ENCODE measurements around the gene BDH1.
A peak's percentile ranks its signal among the peaks of the same experiment; 100 is the strongest.
"Not testable (repeated sequence)": the region's sequence is repeated elsewhere in the genome, so short reads cannot be mapped to it uniquely, and the experiment has no call there.

Gene BDH1

GRCh38 chr3:197578376-197578775 is 22.6 kb upstream of the BDH1 start:
- FAIRE-seq (no peak), DNase-seq (ENCODE audit: low spot score) (no peak)

- FAIRE-seq (no peak), DNase-seq (ENCODE audit: low spot score) (no peak)
Measured at GRCh38 chr3:197577366-197578074, 21.8 kb upstream of the BDH1 start.

GRCh38 chr3:197576838-197577237 is 21.1 kb upstream of the BDH1 start:
- DNase-seq (ENCODE audit: low spot score) = no peak
- no peak for FAIRE-seq

- no peak for DNase-seq (ENCODE audit: low spot score)
- no peak for FAIRE-seq
Measured at GRCh38 chr3:197575362-197575761, 19.6 kb upstream of the BDH1 start.

DNA sequence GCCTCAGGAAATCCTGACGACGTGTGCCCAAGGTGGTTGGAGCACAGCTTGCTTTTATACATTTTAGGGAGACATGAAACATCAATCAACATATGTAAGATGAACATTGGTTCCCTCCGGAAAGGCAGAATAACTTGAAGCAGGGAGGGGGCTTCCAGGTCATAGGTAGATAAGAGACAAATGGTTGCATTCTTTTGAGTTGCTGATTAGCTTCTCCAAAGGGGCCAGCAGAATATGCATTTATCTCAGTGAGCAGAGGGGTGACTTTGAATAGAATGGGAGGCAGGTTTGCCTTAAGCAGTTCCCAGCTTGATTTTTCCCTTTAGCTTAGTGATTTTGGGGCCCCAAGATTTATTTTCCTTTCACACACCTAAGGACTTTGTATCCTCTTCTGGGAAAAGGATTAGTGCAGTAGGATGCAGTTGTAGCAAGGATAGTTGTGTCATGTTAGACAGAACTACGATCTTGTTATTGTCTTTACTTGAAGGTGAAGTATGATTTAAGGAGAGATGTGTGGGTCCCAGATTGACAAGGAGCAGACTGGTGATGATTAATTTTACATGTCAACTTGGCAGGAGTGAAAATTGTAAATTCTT is 18.7 kb upstream of the BDH1 start:
- DNase-seq (ENCODE audit: low spot score); FAIRE-seq: not testable (repeated sequence)

DNA sequence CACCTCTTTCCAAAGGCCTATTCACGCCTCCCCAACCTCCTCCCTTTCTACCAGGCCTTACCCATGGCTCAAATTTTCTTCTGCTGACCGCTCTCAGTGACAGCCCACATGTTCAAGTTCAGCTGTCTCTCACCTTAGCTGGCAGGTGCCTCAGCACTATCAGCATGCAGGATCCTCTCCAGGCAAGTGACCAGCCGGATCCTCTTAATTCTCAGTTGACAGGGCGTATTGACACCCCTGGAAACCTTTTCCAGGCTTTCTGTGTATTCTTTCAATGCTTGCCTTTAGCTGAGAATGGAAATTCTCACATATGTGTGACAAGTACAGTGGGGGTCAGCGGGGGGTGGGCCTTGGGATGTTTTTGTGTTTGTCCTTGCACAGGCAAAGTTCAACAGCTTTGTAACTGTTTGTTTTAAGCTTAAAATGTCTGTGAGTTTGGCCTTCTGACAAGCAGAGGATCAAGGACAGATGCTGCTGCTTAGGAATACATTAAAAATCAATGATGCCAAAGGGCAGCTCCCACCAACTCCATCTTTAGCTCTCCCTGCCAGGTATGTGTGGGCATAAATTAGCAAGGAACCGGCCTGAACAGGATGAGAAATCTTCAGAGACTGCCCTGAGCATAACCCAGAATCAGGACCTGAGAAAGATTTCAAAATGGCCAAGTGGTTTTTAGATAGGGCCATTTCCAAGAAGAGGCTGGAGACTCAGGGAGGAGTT is 17.4 kb upstream of the BDH1 start:
- FAIRE-seq (no peak), DNase-seq (ENCODE audit: low spot score) (no peak)

DNA sequence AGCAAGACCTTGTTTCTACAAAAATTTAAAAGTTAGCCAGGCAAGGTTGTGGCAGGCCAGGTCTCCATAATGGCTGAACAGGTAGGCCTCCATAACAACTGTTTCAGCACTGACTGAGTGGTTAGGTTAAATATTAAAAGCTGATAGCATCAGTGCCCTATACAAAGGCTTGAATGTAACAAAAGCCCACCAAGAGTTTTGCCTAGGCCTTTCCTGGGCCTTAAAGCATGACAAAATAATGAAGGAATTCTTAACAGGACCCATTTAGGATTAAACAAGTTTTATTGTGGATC is 16.1 kb upstream of the BDH1 start:
- DNase-seq (ENCODE audit: low spot score); FAIRE-seq: not testable (repeated sequence)

DNA sequence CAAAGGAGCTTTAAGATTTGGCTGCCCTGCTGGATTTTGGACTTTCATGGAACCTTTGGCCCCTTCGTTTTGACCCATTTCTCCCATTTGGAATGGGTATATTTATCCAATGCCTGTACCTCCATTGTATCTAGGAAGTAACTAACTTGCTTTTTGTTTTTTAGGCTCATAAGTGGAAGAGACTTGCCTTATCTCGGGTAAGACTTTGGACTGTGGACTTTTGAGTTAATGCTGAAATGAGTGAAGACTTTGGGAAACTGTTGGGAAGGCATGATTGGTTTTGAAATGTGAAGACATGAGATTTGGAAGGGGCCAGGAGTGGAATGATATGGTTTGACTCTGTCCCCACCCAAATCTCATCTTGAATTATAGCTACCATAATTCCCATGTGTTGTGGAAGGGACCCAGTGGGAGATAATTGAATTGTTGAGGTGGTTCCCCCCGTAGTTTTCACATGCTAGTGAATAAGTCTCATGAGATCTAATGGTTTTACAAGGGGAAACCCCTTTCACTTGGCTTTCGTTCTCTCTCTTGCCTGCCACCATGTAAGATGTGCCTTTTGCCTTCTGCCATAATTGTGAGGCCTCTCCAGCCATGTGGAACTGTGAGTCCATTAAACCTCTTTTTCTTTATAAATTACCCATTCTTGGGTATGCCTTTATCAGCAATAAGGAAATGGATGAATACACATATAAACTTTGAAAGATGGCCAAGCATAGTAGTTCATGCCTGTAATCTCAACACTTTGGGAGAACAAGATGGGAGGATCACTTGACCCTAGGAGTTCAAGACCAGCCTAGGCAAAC is 15.5 kb upstream of the BDH1 start:
- not testable (repeated sequence) for DNase-seq (ENCODE audit: low spot score); FAIRE-seq

GRCh38 chr3:197569433-197569832 is 13.7 kb upstream of the BDH1 start:
- not testable (repeated sequence) for FAIRE-seq; DNase-seq (ENCODE audit: low spot score)

DNA sequence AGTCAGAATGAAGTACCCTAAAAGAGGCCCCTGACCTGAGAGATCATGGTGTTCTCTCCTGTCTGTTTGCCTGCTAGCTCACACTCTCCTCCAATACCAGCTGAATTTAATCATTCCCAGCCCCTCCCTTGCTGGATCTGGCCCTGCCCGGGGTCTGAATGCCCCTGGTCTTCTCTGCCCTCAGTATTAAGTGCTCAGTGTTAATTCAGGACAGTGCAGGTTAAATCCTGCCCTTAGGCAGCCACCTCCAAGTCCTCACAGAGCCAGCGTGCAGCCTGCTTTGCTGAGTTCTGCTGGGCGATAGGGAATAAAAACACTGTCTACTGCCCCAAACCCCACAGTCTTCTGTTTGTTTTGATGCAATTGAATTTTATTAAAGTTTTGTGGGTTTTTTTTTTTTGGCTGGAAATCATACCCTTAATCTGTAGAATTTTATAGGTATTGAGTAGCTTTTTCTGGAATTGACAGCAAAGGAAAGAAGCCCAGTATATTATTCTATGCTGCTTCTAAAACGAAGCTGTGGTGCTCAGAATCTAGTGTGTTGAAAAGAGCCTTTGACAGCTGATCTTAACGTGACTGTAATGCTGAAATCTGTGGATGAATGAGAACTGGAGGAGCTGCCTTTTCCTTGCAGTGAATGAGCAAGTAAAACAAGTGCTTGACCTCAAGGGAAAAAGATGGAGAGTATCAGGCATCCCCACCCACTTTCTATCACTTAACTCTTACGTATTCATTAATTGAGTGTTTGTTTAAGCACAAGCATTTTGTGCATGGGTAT is 12.3 kb upstream of the BDH1 start:
- DNase-seq (ENCODE audit: low spot score) = no peak
- FAIRE-seq = no peak

DNA sequence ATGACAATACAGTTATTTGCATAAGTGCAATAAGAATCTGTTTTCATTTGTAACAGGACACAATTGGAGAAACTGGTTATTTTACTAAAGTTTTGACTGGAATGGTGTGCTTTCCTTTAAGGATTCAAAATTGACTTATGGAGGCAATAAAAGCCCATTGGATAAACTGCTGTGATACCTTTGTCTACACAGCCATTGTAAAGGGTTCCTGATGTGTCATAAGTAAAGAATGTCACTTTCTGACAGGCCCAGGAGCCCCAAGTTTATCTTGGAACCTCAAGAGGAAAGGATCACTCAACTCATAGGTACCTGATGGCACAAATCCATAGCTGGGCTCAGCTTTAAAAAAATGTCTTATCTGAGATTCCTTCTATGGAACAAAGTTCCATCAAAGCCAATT is 10.4 kb upstream of the BDH1 start:
- DNase-seq (ENCODE audit: low spot score); FAIRE-seq: not testable (repeated sequence)

DNA sequence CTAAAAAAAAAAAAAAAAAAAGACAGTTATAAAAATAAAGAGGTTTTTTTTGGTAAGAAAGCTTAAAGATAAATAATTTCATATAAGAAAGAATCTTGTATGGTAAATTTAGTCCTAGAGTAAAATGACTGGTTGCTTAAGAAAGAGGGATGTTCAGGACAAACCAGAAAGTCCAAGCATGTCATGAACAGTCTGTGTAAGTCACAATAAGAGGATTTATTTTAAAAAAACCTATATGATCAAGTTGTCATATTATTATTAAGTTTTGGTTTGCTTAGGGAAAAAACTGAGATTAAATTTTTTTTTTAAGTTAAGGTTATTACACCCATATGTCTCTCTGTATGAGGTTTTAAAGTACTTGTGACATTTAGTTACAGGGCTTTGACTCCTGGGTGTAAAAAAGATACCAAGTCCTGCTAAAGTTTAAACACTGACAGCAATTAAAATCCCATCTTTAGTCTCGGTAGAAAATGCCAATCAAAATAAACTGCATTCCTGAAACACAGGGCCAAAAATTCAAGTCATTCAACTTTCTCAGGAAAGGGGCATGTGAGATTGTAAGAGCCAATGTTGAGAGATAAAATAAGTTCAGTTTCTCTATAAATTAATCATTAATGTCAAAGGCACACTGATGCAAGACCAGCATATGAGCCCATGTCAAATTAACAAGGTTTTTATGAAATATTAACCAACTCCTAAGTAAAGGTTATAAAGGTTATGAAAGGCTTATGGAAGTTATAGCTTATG is 8.5 kb upstream of the BDH1 start:
- DNase-seq (ENCODE audit: low spot score) (no peak), FAIRE-seq (peak; percentile 12)

DNA sequence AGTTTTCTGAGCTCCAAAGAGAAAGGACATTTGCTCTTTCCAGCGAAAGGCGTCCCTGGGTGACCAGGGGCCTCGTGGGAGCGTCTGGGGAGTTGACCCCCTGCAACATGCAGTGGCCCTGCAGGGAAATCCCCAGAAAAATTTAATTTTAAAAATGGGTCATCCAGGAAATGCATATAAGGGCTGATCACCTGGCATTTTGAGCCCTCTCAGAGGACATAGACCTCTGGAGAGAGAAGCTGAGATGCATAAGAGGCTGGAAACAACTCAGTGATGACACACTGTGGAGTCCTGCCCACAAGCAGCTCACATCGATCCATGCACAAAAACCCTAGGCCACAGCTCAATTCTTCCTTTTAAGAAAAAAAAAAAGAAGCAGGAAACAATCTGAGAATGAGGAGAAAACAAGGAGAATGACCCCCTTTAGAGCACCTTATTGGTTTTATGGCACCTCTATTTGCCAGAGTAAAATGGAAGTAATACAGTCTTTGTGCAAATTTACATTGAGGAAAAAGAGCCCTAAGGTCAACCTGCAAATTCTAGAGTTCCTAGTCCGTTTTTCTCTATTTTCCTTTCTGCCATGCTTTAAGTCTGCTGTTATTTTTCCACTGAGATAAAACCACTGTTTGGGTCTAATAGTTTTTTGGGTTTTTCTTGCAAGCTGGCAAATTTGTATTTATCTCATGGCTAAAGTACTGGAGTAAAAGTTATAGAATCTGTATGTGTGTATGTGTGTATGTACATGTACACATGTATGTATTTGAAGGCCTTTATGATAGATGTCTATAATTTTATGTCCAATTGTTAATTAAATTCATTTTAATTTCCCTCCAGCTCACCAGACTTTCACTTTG is 6.9 kb upstream of the BDH1 start:
- FAIRE-seq = no peak
- DNase-seq (ENCODE audit: low spot score) = no peak

DNA sequence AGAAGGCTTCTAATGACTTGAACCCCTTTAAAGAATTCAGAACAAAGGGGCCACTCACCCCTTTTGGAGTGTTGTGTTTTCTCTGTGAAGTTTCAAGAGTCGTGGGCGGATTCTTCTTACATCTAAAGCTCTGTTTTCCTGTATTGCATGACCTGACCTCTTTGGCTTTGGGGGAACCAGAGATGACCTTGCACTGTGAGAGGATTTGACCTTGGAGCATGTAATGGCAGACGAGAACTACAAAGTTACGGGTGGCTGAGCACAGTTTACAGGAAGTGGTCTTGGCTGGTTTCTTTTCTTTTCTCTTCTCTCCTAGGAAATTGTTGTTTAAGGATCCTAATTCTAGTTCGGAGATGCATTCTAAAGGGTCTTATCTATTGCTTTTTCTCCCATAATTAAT is 6.2 kb upstream of the BDH1 start:
- no peak for DNase-seq (ENCODE audit: low spot score)
- FAIRE-seq = no peak

DNA sequence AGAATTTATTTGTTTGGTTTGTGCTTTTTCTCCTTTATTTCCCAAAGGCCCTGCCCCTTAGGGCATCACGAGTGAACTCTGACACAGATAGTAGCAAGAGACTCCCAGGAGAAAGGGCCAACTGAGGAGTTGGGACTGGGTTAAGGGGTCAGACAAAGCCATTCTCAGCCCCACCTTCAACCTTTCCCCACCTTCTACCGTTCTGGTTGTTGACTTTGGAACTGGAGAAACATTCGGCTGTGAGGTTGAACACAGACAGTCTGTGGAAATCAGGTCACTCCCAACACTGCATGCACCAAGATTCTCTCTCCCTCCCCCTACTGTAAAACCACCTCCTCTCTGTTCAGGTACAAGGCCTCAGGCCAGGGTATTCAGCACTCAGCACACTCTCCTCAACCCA is 3.9 kb upstream of the BDH1 start:
- FAIRE-seq (no peak), DNase-seq (ENCODE audit: low spot score) (no peak)

DNA sequence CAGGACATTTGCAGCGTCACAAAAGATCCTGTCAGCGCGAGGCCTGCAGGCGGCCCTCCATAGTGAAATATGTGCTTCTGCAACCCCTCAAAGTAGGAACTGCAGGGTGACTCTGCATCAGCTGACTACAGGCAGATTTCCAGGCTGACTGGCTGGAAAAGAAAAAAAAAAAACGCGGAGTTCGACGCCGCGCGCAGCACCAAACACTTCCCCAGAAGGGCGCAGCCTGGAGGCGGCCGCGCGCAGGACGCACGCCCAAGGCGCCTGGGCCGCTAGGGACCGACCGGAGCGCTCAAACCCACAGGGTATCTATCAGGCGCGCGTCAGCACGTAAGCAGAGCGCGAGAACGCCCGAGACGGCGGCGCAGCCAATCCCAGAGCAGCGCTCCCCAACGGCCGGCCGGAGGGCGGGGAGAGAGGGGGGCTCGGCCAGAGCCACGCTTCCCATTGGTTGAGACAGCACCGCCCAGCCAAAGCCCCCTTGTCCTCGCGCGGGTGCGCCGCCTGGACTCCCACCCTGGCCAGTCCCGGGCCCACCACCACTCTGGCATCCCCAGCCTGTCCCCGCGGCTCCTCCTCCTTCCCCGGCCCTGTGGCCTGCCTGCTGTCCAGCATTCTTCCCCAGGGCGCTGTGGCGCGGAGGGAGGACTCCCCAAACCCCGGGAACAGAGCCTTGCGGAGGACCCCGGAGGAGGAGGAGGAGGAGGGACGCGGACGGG is 1.0 kb downstream of the BDH1 start:
- peak; percentile 66 for FAIRE-seq
- DNase-seq (ENCODE audit: low spot score) = peak; percentile 77

DNA sequence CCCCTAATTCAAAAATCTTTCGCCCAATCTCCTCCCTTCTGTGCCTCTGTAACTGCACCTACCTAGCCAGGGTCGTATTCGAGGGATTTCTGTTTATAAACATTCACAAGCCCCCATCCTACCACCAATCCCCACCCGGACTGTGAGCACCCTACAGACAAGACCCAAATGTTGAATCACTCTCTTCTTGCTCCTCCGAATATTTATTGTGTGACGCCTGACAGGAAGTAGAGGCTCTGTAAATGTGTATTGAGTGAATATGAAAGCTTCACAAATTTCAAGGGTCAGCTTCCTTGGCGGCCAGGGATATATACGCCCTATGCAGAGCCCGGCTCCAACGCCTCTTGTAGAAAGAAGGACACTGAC is 1.6 kb downstream of the BDH1 start:
- DNase-seq (ENCODE audit: low spot score) (no peak), FAIRE-seq (no peak)

DNA sequence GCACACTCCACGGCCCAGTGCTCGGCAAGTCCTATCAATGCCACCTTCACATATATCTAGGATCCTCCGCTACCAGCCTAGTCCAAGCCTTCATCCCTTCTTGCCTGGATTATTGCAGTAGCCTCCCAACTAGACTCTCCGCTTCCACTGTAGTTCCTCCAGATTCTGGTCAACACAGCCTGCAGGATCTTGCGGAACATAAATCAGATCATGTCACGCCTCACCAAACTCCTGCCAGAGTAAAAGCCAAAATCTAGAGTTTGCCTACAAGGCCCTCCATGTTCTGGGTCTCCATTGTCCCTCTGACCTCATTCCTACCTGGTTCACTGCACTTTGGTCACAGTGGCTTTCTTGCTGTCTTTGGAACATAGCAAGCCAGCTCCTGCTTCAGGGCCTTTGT is 3.6 kb downstream of the BDH1 start:
- FAIRE-seq (no peak), DNase-seq (ENCODE audit: low spot score) (no peak)

DNA sequence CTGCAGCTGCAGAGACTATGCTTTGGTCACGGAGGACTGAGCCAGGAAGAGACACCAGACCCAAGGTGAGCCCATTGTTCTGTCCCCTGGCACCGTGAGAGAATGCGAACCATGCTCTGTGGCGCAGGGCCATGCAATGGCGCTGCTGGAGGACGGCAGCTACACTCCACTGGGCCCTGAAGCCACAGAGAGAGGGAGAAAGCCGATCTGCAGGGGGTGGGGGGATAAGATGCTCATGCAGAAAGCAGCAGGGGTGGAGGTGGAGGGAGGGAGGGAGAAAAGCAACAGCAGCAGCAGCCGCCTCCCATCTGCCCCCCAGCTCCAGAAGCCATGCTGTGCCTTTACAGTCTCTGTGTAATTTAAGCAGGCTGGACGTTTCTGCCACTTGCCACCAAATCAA is 5.3 kb downstream of the BDH1 start:
- DNase-seq (ENCODE audit: low spot score) (no peak), FAIRE-seq (no peak)

Measured in RCC 7860 (cell line).